Skeletal muscle satellite cell (primary cell): ENCODE measurements around the gene KCNH6. TPM values are rescaled to one million over a fixed set of nuclear protein-coding genes. Genes with fewer than 3 reads are reported as not detected.

Source experiments
- H3K27me3 ChIP-seq: 2 replicates; pipeline ENCODE4 v1.7.0; 2013; ENCODE audit warnings: low read length; ENCODE audit not compliant: control insufficient read depth, insufficient read depth
- H3K36me3 ChIP-seq: 2 replicates; pipeline ENCODE4 v1.7.0; 2013; ENCODE audit warnings: mild to moderate bottlenecking, control low read depth, low read length; ENCODE audit not compliant: insufficient read depth
- H3K4me1 ChIP-seq: 2 replicates; pipeline ENCODE4 v1.7.0; 2013; ENCODE audit warnings: low read length; ENCODE audit not compliant: control insufficient read depth, insufficient read depth
- H3K4me2 ChIP-seq: 2 replicates; pipeline ENCODE4 v1.7.0; 2013; ENCODE audit warnings: mild to moderate bottlenecking, low read length
- H3K4me3 ChIP-seq: 2 replicates; pipeline ENCODE4 v1.7.0; 2013; ENCODE audit warnings: low read length
- H3K9ac ChIP-seq: 2 replicates; pipeline ENCODE4 v1.7.0; 2013; ENCODE audit warnings: mild to moderate bottlenecking, low read depth, low read length, moderate library complexity
- H3K9me3 ChIP-seq: replicated peaks from 2 replicates; pipeline ENCODE4 v1.7.0; 2013; ENCODE audit warnings: mild to moderate bottlenecking, control low read depth, low read length
- total RNA-seq: library from RNA; depleted of rRNA; stranded (reverse); fragments of >200 nt; gene quantifications from 2 replicates; pipeline ENCODE4 v1.2.3, GENCODE V29; 2012; rRNA removed

The KCNH6 gene, protein sequence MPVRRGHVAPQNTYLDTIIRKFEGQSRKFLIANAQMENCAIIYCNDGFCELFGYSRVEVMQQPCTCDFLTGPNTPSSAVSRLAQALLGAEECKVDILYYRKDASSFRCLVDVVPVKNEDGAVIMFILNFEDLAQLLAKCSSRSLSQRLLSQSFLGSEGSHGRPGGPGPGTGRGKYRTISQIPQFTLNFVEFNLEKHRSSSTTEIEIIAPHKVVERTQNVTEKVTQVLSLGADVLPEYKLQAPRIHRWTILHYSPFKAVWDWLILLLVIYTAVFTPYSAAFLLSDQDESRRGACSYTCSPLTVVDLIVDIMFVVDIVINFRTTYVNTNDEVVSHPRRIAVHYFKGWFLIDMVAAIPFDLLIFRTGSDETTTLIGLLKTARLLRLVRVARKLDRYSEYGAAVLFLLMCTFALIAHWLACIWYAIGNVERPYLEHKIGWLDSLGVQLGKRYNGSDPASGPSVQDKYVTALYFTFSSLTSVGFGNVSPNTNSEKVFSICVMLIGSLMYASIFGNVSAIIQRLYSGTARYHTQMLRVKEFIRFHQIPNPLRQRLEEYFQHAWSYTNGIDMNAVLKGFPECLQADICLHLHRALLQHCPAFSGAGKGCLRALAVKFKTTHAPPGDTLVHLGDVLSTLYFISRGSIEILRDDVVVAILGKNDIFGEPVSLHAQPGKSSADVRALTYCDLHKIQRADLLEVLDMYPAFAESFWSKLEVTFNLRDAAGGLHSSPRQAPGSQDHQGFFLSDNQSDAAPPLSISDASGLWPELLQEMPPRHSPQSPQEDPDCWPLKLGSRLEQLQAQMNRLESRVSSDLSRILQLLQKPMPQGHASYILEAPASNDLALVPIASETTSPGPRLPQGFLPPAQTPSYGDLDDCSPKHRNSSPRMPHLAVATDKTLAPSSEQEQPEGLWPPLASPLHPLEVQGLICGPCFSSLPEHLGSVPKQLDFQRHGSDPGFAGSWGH
- not detected in 2 replicates for total RNA-seq

DNA sequence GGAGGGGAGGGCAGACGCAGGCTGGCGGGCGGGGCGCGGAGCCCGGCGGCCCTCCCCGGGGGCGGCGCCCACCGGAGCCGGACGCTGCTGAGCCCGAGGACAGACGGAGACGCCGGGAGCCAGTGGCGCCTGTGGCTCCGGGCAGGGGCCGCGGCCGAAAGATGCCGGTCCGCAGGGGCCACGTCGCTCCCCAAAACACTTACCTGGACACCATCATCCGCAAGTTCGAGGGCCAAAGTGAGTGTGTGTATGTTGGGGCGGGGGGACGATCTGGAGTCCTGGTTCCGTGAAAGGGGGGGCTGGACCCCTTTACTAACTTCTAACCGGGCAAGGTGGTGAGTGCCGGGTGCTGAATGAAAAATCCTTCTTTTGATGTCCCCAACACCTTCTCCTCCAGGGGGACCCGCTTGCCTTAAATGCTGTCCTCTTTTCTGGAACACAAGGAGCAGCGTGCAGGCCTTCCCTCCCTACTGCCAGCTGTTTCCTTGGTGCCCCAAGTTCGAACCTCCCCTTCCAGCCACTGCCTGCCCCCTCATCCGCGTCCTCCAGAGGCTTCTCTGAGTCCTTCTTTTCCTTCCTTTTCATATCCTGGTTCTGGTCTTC is at the start of gene KCNH6:
Gene KCNH6 (plus strand): TSS at position 106 of the 603 bp plus-strand sequence. CDS start 56 bp downstream, at position 162.
- peaks cover 76% of the 10 kb centered on the region for H3K27me3 ChIP-seq
- no peak within 1 kb of the TSS for H3K4me3 ChIP-seq

DNA sequence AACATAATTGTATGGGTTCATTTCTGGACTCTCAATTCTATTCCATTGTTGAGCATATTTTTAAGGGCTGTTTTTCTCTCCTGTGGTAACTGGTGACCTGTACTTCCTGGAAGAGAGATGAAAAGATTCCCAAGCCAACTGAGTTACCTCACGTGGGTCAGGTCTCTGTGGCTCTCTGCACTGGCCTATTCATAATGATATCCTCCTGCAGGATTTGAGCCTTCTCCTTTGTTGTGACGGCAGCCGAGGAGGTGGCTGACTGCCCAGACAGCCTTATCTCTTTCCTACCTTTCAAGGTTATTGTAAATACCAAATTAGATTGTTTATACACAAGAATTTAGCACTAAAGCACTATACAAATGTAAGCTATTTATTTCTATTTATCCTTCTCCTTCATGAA is 49.0 kb upstream of the KCNH6 start:
- Histone ChIP-seq H3K36me3 (no peaks in the 10 kb centered on the region), H3K4me3 (no peak overlapping the region), H3K27me3 (peaks cover 26% of the 10 kb centered on the region), H3K4me1 (peaks cover 21% of the 10 kb centered on the region), H3K9ac (no peak overlapping the region), H3K4me2 (no peak overlapping the region), H3K9me3 (no peaks in the 10 kb centered on the region)

More for the DNA sequence above, at the start of gene KCNH6:
- H3K4me1 ChIP-seq = no peaks in the 10 kb centered on the region
- peak within 1 kb of the TSS; percentile 22 for H3K4me2 ChIP-seq
- H3K9ac ChIP-seq = no peak within 1 kb of the TSS
- H3K9me3 ChIP-seq = no peaks in the 10 kb centered on the region
- H3K36me3 ChIP-seq = no peaks in the 10 kb centered on the region

DNA sequence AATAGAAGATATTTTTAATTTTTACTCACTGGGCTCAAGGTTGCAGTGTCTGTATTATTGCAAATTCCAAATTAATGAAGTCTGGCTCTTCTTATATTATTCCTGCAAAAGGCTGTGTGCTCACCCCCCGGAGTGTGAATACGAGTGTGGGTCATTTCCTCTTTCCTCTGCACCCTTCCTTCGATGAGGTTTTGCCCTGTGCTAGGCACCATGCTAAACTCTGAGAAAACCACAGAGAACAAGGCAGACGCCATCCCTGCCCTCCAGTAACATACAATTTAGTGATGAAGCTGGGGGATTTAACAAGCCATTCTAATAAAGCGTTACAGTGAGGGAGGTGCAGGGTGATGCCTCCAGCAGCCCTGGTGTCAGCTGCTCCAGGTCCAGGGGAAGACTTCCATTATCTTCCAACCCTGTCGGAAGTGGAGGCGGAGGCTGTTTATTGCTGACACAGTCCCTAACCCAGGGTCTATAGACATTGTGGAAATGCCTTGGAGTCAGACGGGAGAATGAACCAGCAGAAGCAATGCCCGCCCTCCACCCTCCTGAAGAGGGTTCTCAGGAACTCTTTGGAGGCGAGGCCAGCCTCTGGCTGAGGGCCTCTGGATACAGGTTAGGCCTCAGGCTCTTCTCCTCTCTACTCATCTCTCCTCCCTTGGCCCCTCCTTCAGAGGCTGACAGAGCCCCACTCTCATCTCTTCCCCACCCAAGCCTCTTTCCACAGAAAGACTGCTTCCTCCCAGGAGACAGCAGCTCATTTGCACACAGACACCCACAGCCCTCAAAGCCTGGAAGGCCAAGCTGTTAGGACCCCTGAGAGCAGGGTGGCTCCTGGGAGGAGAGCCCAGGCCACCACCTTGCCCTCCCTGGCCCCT is 48.3 kb upstream of the KCNH6 start:
- H3K9me3 ChIP-seq = no peaks in the 10 kb centered on the region
- peaks cover 21% of the 10 kb centered on the region for H3K4me1 ChIP-seq
- no peak overlapping the region for H3K4me2 ChIP-seq
- no peaks in the 10 kb centered on the region for H3K36me3 ChIP-seq
- H3K9ac ChIP-seq = no peak overlapping the region
- peaks cover 26% of the 10 kb centered on the region for H3K27me3 ChIP-seq
- no peak overlapping the region for H3K4me3 ChIP-seq

DNA sequence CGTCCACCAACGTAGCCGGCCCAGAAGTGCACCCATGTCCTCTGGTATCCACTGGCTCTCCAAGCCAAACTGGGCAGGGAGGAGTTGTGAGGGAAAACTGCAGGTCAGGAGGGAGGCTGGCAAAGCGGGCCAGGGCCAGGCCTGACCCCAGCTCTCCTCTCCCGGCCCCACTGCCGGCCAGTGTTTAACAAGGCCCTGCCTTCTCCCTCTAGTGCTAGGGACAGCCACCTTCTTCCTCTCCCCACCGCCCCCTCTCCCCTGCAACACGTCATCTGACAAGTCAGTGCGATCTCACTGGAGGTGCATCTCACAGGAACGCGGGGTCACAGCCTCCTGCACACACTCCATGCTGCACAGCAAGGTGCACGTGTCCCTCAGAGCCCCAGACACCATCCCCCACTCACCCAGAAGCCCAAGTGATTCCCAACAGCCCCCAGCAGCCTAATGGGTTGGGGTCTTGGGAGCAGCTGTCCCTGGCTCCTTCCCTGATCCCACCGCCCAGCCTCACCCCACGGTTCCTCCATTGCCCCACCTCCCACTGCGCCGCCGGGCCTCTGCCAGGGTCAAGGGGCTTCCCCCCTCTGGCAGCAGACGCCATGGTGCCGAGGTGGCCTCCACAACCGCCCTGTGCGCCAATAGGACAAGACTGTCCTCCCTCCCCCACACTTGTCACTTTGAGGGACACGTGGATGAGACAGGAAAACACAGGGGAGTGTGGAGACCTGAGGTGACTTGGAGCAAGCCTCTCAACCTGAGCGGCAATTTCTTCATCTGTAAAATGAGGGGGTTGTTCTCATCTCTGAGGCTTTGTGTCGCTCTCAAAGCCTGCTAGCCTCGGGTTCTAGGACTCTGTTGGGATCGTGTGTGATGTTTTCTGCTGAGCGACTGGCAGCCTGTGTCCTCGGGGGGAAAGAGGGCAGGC is 47.4 kb upstream of the KCNH6 start:
- Histone ChIP-seq H3K9ac (no peak overlapping the region), H3K4me2 (no peak overlapping the region), H3K27me3 (peaks cover 20% of the 10 kb centered on the region), H3K36me3 (no peaks in the 10 kb centered on the region), H3K9me3 (no peaks in the 10 kb centered on the region), H3K4me3 (no peak overlapping the region), H3K4me1 (peaks cover 21% of the 10 kb centered on the region)

DNA sequence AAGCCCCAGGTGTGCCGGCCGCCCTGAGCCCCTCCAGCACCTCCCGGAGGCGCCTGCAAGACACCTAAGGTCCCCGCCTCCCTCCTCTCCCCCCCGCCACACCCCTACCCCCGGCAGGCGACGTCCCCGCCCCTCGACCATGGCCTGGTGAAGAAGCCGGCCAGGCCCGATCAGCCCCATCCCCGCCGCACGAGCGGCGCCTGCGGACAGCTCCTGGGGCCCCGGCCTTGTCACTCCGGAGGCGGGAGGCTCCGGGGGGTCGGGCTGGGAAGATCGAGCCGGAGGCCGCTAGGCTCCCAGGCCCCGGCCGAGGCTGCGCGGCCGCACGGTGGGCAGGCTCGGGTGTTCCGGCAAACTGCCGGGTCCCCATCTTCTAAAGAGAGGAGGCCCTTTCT is 46.7 kb upstream of the KCNH6 start:
- Histone ChIP-seq H3K4me2 (peak overlapping the region; percentile 96), H3K9ac (no peak overlapping the region), H3K36me3 (no peaks in the 10 kb centered on the region), H3K9me3 (no peaks in the 10 kb centered on the region), H3K4me3 (peak overlapping the region; percentile 71), H3K4me1 (peaks cover 21% of the 10 kb centered on the region), H3K27me3 (peaks cover 20% of the 10 kb centered on the region)

DNA sequence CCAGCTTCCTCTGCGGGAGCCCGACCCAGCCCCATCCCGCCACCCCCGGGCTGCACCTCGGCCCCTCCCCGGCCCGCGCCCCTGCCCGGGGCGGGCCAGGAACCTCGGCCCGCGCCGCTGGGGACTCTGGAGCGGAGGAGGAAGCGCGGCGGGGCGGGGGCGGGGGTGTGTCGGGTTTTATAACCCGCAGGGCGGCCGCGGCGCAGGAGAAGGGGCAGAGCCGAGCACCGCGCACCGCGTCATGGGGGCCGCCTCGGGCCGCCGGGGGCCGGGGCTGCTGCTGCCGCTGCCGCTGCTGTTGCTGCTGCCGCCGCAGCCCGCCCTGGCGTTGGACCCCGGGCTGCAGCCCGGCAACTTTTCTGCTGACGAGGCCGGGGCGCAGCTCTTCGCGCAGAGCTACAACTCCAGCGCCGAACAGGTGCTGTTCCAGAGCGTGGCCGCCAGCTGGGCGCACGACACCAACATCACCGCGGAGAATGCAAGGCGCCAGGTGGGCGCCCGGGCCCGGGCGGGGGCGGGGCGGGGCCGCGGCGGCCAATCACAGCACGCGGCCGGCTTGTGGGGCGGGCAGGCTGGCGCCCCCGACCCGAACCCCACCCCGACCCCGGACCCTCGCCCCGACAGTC is 46.2 kb upstream of the KCNH6 start, which contains the start of gene ACE:
Gene ACE (plus strand): TSS at position 208 of the 626 bp plus-strand sequence. CDS start 34 bp downstream, at position 242.
- H3K9ac ChIP-seq = no peak within 1 kb of the TSS
- peaks cover 18% of the 10 kb centered on the region for H3K27me3 ChIP-seq
- H3K4me3 ChIP-seq = peak within 1 kb of the TSS; percentile 71
- no peaks in the 10 kb centered on the region for H3K36me3 ChIP-seq
- H3K9me3 ChIP-seq = no peaks in the 10 kb centered on the region
- H3K4me2 ChIP-seq = peak within 1 kb of the TSS; percentile 96
- H3K4me1 ChIP-seq = peaks cover 21% of the 10 kb centered on the region

DNA sequence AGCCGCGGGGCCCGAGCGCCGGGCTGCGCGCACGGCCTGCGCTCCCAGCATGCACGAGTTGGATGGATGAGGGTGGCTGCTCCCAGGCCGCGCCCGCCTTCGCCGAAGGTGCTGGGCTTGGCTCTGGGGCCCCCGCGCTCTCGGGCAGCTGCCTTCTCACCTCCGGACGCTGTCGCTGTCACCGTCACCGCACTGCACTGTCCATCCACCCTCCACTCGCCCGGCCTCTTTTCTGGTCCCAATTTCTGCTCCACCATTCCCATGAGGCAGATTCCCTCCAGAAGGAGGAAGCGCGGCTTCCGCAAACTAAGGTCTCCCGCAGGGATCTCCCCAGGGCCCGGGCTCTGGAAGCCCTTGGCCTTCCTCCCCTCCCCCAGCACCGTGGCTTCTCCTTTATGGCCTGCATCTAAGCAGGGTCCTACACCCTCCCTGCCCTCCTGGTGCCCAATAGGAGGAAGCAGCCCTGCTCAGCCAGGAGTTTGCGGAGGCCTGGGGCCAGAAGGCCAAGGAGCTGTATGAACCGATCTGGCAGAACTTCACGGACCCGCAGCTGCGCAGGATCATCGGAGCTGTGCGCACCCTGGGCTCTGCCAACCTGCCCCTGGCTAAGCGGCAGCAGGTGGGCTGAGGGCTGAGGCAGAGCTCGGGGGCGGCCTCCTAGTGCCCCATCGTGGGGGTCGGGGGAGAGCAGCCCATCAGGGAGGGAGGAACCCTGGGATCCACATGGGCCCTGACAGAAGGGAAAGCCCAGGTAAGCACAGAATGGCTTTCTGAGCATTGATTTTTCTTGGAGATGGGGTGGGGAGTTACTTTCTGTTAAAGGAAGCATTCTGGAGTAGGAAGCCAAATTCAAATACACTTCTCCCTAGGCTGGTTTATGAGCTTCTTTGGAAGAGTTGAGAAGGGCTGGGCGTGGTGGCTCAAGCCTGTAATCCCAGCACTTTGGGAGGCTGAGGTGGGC is 45.4 kb upstream of the KCNH6 start:
- peak overlapping the region; percentile 71 for H3K4me3 ChIP-seq
- peaks cover 17% of the 10 kb centered on the region for H3K27me3 ChIP-seq
- peaks cover 21% of the 10 kb centered on the region for H3K4me1 ChIP-seq
- no peaks in the 10 kb centered on the region for H3K36me3 ChIP-seq
- no peaks in the 10 kb centered on the region for H3K9me3 ChIP-seq
- peak overlapping the region; percentile 96 for H3K4me2 ChIP-seq
- no peak overlapping the region for H3K9ac ChIP-seq

DNA sequence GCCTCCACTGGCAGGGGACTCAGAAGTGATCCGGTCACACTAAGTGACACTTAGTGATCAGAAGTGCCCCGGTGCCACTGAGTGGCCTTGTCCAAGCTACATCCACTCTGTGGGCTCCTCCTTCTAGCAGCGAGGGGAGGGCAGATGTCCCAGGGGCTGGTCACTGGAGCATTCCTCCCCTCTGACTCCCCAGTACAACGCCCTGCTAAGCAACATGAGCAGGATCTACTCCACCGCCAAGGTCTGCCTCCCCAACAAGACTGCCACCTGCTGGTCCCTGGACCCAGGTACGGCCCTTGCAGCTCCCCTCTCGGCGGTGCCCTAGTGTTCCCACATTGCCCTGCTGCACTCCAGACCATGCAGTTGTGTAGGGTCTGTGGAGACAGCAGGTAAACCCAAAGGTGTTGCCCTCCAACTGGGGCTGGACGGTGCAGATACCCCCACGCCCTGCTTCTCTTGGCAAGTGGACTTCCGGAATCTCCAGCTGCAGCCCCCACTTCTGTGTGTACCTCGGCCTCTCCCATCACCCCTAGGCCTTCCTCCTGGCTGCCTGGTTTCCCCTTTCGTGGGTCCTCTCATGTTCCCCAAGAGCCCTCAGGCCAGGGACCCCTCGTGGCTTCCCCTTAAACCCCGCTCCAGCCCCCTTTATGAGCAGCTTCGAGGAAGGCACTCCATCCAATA is 44.2 kb upstream of the KCNH6 start:
- peaks cover 21% of the 10 kb centered on the region for H3K4me1 ChIP-seq
- no peak overlapping the region for H3K9ac ChIP-seq
- H3K4me3 ChIP-seq = no peak overlapping the region
- H3K4me2 ChIP-seq = peak overlapping the region; percentile 96
- no peaks in the 10 kb centered on the region for H3K36me3 ChIP-seq
- H3K9me3 ChIP-seq = no peaks in the 10 kb centered on the region
- peaks cover 17% of the 10 kb centered on the region for H3K27me3 ChIP-seq
